Skeletal muscle tissue (tissue), 4 donors: ENCODE measurements around the gene TPST1. TPM values are rescaled to one million over a fixed set of nuclear protein-coding genes. Genes with fewer than 3 reads are reported as not detected.

Experiments used
- H3K27ac ChIP-seq: one replicate; pipeline ENCODE4 v1.7.0; 2013; ENCODE audit warnings: mild to moderate bottlenecking, low read depth, low read length, inconsistent platforms
- H3K27me3 ChIP-seq, 3 donors: one replicate each; pipeline ENCODE4 v1.7.0; 2013; ENCODE audit warnings: low read length in 3 of 3; ENCODE audit not compliant: control insufficient read depth in 3 of 3, insufficient read depth in 3 of 3
- H3K36me3 ChIP-seq, 3 donors: one replicate each; pipeline ENCODE4 v1.7.0; 2013; ENCODE audit warnings: low read length in 3 of 3; ENCODE audit not compliant: control insufficient read depth in 3 of 3, insufficient read depth in 3 of 3
- H3K4me1 ChIP-seq, 3 donors: one replicate each; pipeline ENCODE4 v1.7.0; 2013; ENCODE audit warnings: low read length in 3 of 3, mild to moderate bottlenecking in 3 of 3; ENCODE audit not compliant: control insufficient read depth in 3 of 3, insufficient read depth in 3 of 3
- H3K4me3 ChIP-seq, 3 donors: one replicate each; pipeline ENCODE4 v1.7.0; 2013; ENCODE audit warnings: low read length in 3 of 3
- H3K9ac ChIP-seq, 3 donors: one replicate each; pipeline ENCODE4 v1.7.0; 2013; ENCODE audit warnings: low read length in 3 of 3, mild to moderate bottlenecking in 3 of 3, moderate library complexity in 2 of 3, low read depth in 1 of 3
- H3K9me3 ChIP-seq, 3 donors: one replicate each; pipeline ENCODE4 v1.7.0; 2013; ENCODE audit warnings: low read length in 3 of 3; ENCODE audit not compliant: control insufficient read depth in 3 of 3
- total RNA-seq: library from RNA; depleted of rRNA; stranded (reverse); fragments of >200 nt; gene quantifications from one replicate; pipeline ENCODE4 v1.2.3, GENCODE V29; 2014
- donor health status: Osteomylitis.

Gene TPST1
- total RNA-seq, 1 donor from 2014 or later: 39.7 TPM

GRCh38 chr7:66186991-66187390, 18.1 kb upstream of the TPST1 start:
- no peak overlapping the region for H3K4me3 ChIP-seq
- no peaks in the 10 kb centered on the region for H3K9me3 ChIP-seq
- no peak overlapping the region for H3K9ac ChIP-seq
- H3K27ac ChIP-seq: no peak overlapping the region
- no peaks in the 10 kb centered on the region for H3K36me3 ChIP-seq
- H3K4me1 ChIP-seq: no peaks in the 10 kb centered on the region
- no peaks in the 10 kb centered on the region for H3K27me3 ChIP-seq

GRCh38 chr7:66187905-66188304, 17.2 kb upstream of the TPST1 start:
- no peak overlapping the region for H3K27ac ChIP-seq

GRCh38 chr7:66188645-66189044, 16.5 kb upstream of the TPST1 start:
- Histone ChIP-seq H3K27me3 (no peaks in the 10 kb centered on the region), H3K9ac (no peak overlapping the region), H3K36me3 (no peaks in the 10 kb centered on the region), H3K4me1 (no peaks in the 10 kb centered on the region), H3K4me3 (no peak overlapping the region), H3K27ac (no peak overlapping the region), H3K9me3 (no peaks in the 10 kb centered on the region)

More at GRCh38 chr7:66187905-66188304, 17.2 kb upstream of the TPST1 start:
- Histone ChIP-seq H3K27me3 (no peaks in the 10 kb centered on the region), H3K9ac (no peak overlapping the region), H3K4me1 (no peaks in the 10 kb centered on the region), H3K36me3 (no peaks in the 10 kb centered on the region), H3K4me3 (no peak overlapping the region), H3K9me3 (no peaks in the 10 kb centered on the region)

GRCh38 chr7:66189695-66190503, 15.2 kb upstream of the TPST1 start:
- no peaks in the 10 kb centered on the region for H3K27me3 ChIP-seq
- H3K4me3 ChIP-seq: no peak overlapping the region
- no peak overlapping the region for H3K9ac ChIP-seq
- no peaks in the 10 kb centered on the region for H3K4me1 ChIP-seq
- H3K36me3 ChIP-seq: no peaks in the 10 kb centered on the region
- H3K9me3 ChIP-seq: no peaks in the 10 kb centered on the region
- no peak overlapping the region for H3K27ac ChIP-seq

GRCh38 chr7:66190504-66190857, 14.7 kb upstream of the TPST1 start:
- H3K36me3 ChIP-seq: no peaks in the 10 kb centered on the region
- H3K4me3 ChIP-seq: no peak overlapping the region
- no peaks in the 10 kb centered on the region for H3K9me3 ChIP-seq
- no peaks in the 10 kb centered on the region for H3K27me3 ChIP-seq
- H3K9ac ChIP-seq: no peak overlapping the region
- no peak overlapping the region for H3K27ac ChIP-seq
- no peaks in the 10 kb centered on the region for H3K4me1 ChIP-seq

- Histone ChIP-seq H3K27ac (no peak overlapping the region), H3K4me3 (no peak overlapping the region), H3K36me3 (no peaks in the 10 kb centered on the region), H3K27me3 (no peaks in the 10 kb centered on the region), H3K9me3 (peaks cover 0 to 2% (median 0%) of the 10 kb centered on the region in 3 donors), H3K4me1 (no peaks in the 10 kb centered on the region), H3K9ac (no peak overlapping the region)
Measured at GRCh38 chr7:66193146-66193725, 11.9 kb upstream of the TPST1 start.

GRCh38 chr7:66198469-66198868, 6.7 kb upstream of the TPST1 start:
- H3K27me3 ChIP-seq: no peaks in the 10 kb centered on the region
- H3K9ac ChIP-seq: no peak overlapping the region
- H3K9me3 ChIP-seq: peaks cover 0 to 2% (median 0%) of the 10 kb centered on the region in 3 donors
- no peaks in the 10 kb centered on the region for H3K4me1 ChIP-seq
- H3K4me3 ChIP-seq: no peak overlapping the region
- no peak overlapping the region for H3K27ac ChIP-seq
- no peaks in the 10 kb centered on the region for H3K36me3 ChIP-seq

- H3K4me1 ChIP-seq: no peaks in the 10 kb centered on the region
- H3K27me3 ChIP-seq: no peaks in the 10 kb centered on the region
- no peak overlapping the region for H3K4me3 ChIP-seq
- no peak overlapping the region for H3K9ac ChIP-seq
- H3K27ac ChIP-seq: no peak overlapping the region
- H3K36me3 ChIP-seq: no peaks in the 10 kb centered on the region
- peaks cover 0 to 2% (median 0%) of the 10 kb centered on the region in 3 donors for H3K9me3 ChIP-seq
Measured at GRCh38 chr7:66198956-66199355, 6.2 kb upstream of the TPST1 start.

GRCh38 chr7:66202441-66202840, 2.7 kb upstream of the TPST1 start:
- no peaks in the 10 kb centered on the region for H3K36me3 ChIP-seq
- peaks cover 4 to 20% (median 7%) of the 10 kb centered on the region in 3 donors for H3K4me1 ChIP-seq
- H3K27ac ChIP-seq: no peak overlapping the region
- no peaks in the 10 kb centered on the region for H3K9me3 ChIP-seq
- peaks cover 7 to 22% (median 22%) of the 10 kb centered on the region in 3 donors for H3K27me3 ChIP-seq
- H3K4me3 ChIP-seq: no peak overlapping the region
- H3K9ac ChIP-seq: no peak overlapping the region

GRCh38 chr7:66205741-66206090, 582 bp downstream of the TPST1 start:
- Histone ChIP-seq H3K4me1 (peaks cover 4 to 20% (median 7%) of the 10 kb centered on the region in 3 donors), H3K4me3 (peak overlapping the region; percentile 71 to 76 (median 76)), H3K9me3 (no peaks in the 10 kb centered on the region), H3K27me3 (peaks cover 7 to 22% (median 22%) of the 10 kb centered on the region in 3 donors), H3K9ac (peak overlapping the region; percentile 57 to 74 (median 65)), H3K27ac (peak overlapping the region; percentile 40), H3K36me3 (no peaks in the 10 kb centered on the region)
